ENCODE measurements around the gene LTN1. TPM values are rescaled to one million over a fixed set of nuclear protein-coding genes. Genes with fewer than 3 reads are reported as not detected.

The LTN1 gene
- total RNA-seq, 1 experiment from 2014 or later: 23.9 TPM

- WGBS (ENCODE audit: extremely low coverage, insufficient read length, low lambda C conversion rate): no CpG with 5 or more reads among the region's 4 CpGs
- H3K36me3 Mint-ChIP-seq (ENCODE audit: insufficient read depth in 1 of 3, low read depth in 3 of 3): no peaks in the 10 kb centered on the region; a peak in 1 of 7 replicates
- H3K4me1 Mint-ChIP-seq: peaks cover 10 to 19% of the 10 kb centered on the region in 2 experiments
- H2BK12ac ChIP-seq (ENCODE audit: insufficient read length, low read depth, low read length): peak overlapping the region; percentile 38
- H3T11ph ChIP-seq (ENCODE audit: low read length): no peak overlapping the region
- H3K27me3 Mint-ChIP-seq (ENCODE audit: low read depth): no peaks in the 10 kb centered on the region; the same call in 1 of the 2 replicates
- peaks cover 5% of the 10 kb centered on the region; the same call in 1 of the 2 replicates for H3K79me2 ChIP-seq (ENCODE audit: insufficient read depth, low read length)
- H2BK120ac ChIP-seq (ENCODE audit: low read depth, low read length, poor library complexity, severe bottlenecking): no peak overlapping the region
- no peaks in the 10 kb centered on the region for H4K20me1 ChIP-seq (ENCODE audit: control insufficient read depth, insufficient read depth, insufficient read length)
- peak overlapping the region; percentile 54 for H3K27ac ChIP-seq (ENCODE audit: insufficient read length, low read depth, low read length)
- peak overlapping the region; percentile 94 to 96 for H3K4me3 Mint-ChIP-seq
- H3K79me1 ChIP-seq (ENCODE audit: insufficient read depth, low read depth, low read length, poor library complexity, severe bottlenecking): peaks cover 5% of the 10 kb centered on the region
- TF ChIP-seq CTCF (conservative IDR thresholded peaks at IDR 0.05): no peak
- peak overlapping the region; percentile 89 for H3K9ac ChIP-seq (ENCODE audit: extremely low read depth, insufficient read length, low read length)
- H3K27me3 ChIP-seq (ENCODE audit: insufficient read depth, low read length): no peaks in the 10 kb centered on the region
- no peak for DNase-seq
- H3K9me3 Mint-ChIP-seq: no peaks in the 10 kb centered on the region; a peak in 1 of 5 replicates
- peak overlapping the region; percentile 61; the same call in 1 of the 2 replicates for H3K14ac ChIP-seq (ENCODE audit: insufficient read depth, low read length)
- peaks cover 2% of the 10 kb centered on the region; the same call in 1 of the 2 replicates for H3K4me1 ChIP-seq (ENCODE audit: insufficient read depth, low read length)
- peak overlapping the region; percentile 86 for H3K18ac ChIP-seq (ENCODE audit: insufficient read length, low read depth, low read length)
- H2AFZ ChIP-seq (ENCODE audit: low read length): no peak overlapping the region
- no peak overlapping the region for H3K4ac ChIP-seq (ENCODE audit: low read depth, low read length)
- H4K5ac ChIP-seq (ENCODE audit: insufficient read length, low read depth, low read length): peak overlapping the region; percentile 90
- H3K27ac Mint-ChIP-seq: peak overlapping the region; percentile 98 to 99 (median 98)
- no peaks in the 10 kb centered on the region for H3K9me3 ChIP-seq (ENCODE audit: control insufficient read depth, low read depth, low read length)
- H3K56ac ChIP-seq (ENCODE audit: insufficient read length, low read depth, low read length): no peak overlapping the region
- H4K8ac ChIP-seq (replicated peaks; ENCODE audit: insufficient read length, low read depth, low read length): peak overlapping the region; percentile 98
- peak overlapping the region; percentile 83 for H2AK5ac ChIP-seq (ENCODE audit: insufficient read length, low read length)
- peaks cover 7% of the 10 kb centered on the region for H3K23me2 ChIP-seq (ENCODE audit: insufficient read length, low read depth, low read length, poor library complexity, severe bottlenecking)
- no peak overlapping the region for H3K23ac ChIP-seq (ENCODE audit: insufficient read length, low read depth, low read length)
- no peak overlapping the region for H2BK20ac ChIP-seq (ENCODE audit: low read depth, low read length, poor library complexity, severe bottlenecking)
- no peak overlapping the region for H2BK15ac ChIP-seq (ENCODE audit: low read depth, low read length)
- H3K4me2 ChIP-seq (ENCODE audit: insufficient read depth, insufficient read length, low read length): peak overlapping the region; percentile 64
- peak overlapping the region; percentile 87 for H2BK5ac ChIP-seq (ENCODE audit: insufficient read length, low read length)
- H4K91ac ChIP-seq (ENCODE audit: insufficient read length, low read depth, low read length): peak overlapping the region; percentile 69
Observed at GRCh38 chr21:28993293-28993629, 584 bp upstream of the LTN1 start.

Measured in H9 (cell line).